ENCODE data around the gene PCYT2. TPM values are rescaled to one million over a fixed set of nuclear protein-coding genes. Genes with fewer than 3 reads are reported as not detected.

PCYT2 gene
- total and polyA plus RNA-seq, 2 donors (not counting 1 experiment from before 2014, with no cell fraction given): 33.4 to 34.9 TPM

DNA sequence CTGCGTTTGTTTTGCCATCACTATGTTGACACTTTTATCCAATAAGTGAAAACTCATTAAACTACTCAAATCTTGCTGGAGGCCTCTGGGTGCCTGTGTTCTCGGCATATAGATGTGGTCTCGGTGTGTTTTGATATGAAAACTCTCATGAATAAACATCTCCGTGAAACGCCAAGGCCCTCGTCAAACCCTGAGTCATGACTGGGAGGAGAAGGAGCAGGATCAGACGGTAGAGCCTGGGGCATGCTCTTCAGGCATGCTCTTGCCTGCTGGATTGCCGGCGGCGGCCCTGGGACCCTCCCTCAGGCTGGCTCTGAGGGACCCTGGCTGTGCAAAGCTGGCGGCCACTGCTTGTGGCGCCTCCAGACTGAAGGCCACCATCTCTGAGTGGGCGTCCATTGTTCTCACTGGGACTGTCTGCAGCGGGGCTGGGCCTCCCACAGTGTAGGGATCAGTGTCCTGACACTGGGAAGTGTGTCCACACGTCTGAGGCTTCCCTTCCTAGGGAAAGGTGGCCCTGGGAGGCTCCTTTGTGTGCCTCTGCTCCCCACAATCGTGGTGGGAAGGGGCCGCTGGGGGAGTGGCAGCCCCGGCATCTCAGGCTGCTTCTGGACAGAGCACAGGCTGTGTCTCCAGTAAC is 10.9 kb downstream of the PCYT2 start:
- ChIA-PET POLR2A (no interaction called here), CTCF (no interaction called here)
- DNase-seq (no peak), ATAC-seq (ENCODE audit: low read depth) (no peak)
- H3K4me3 ChIP-seq (ENCODE audit: control extremely low read depth in 1 of 5, extremely low read depth in 1 of 5, insufficient read depth in 1 of 5, low read depth in 2 of 5, low read length in 4 of 5): no peak overlapping the region
- no peak overlapping the region for H3K27ac ChIP-seq (ENCODE audit: low read length in 2 of 2)
- H3K4me1 ChIP-seq (ENCODE audit: control insufficient read depth in 2 of 2, insufficient read depth in 2 of 2, low read length in 2 of 2): peaks cover 6 to 15% of the 10 kb centered on the region in 2 donors
- TF ChIP-seq EZH2 (IDR thresholded peaks at IDR 0.05; ENCODE audit: borderline replicate concordance, insufficient read depth, low read depth, low read length, poor library complexity, severe bottlenecking) (no peak), CTCF (IDR thresholded peaks at IDR 0.05) (no peak)
- H3K9me3 ChIP-seq (ENCODE audit: control extremely low read depth in 1 of 3, control insufficient read depth in 2 of 3, insufficient read depth in 1 of 3, low read length in 2 of 3): no peaks in the 10 kb centered on the region
- H2AFZ ChIP-seq (ENCODE audit: insufficient read depth, low read depth, low read length, poor library complexity, severe bottlenecking): no peak overlapping the region
- no peak overlapping the region for H3K27ac Mint-ChIP-seq
- no peak overlapping the region for H3K4me3 Mint-ChIP-seq
- no peaks in the 10 kb centered on the region for H4K20me1 ChIP-seq (ENCODE audit: control insufficient read depth, insufficient read depth, low read length, poor library complexity, severe bottlenecking)
- peaks cover 7% of the 10 kb centered on the region for H3K27me3 Mint-ChIP-seq
- peaks cover 0 to 45% of the 10 kb centered on the region in 2 experiments for H3K36me3 ChIP-seq (replicated peaks in 1 of 2; ENCODE audit: control extremely low read depth in 1 of 2, control insufficient read depth in 1 of 2, extremely low read depth in 1 of 2, insufficient read depth in 2 of 2, low read length in 1 of 2)
- peaks cover 5% of the 10 kb centered on the region for H3K4me1 Mint-ChIP-seq
- peaks cover 0 to 20% (median 7%) of the 10 kb centered on the region in 4 experiments for H3K27me3 ChIP-seq (replicated peaks in 1 of 4; ENCODE audit: control extremely low read depth in 1 of 4, control insufficient read depth in 3 of 4, insufficient read depth in 4 of 4, low read length in 3 of 4)
- no peaks in the 10 kb centered on the region for H3K9me3 Mint-ChIP-seq (ENCODE audit: insufficient read depth)
- WGBS (ENCODE audit: insufficient coverage): 92% methylated on average over 14 of the region's 18 CpGs
- H3K4me2 ChIP-seq (replicated peaks; ENCODE audit: low read depth, low read length, poor library complexity, severe bottlenecking): no peak overlapping the region
- H3K79me2 ChIP-seq (ENCODE audit: control insufficient read depth, insufficient read depth, low read length): no peaks in the 10 kb centered on the region
- intact Hi-C loops (cut with micrococcal nuclease): no loop called here
- no peak overlapping the region for H3K9ac ChIP-seq (ENCODE audit: low read length)

GRCh38 chr17:81899514-81900166 is 11.6 kb downstream of the PCYT2 start:
- Mint-ChIP-seq H3K4me3 (no peak overlapping the region), H3K27me3 (peaks cover 7% of the 10 kb centered on the region), H3K27ac (no peak overlapping the region), H3K4me1 (peaks cover 5% of the 10 kb centered on the region), H3K9me3 (ENCODE audit: insufficient read depth) (no peaks in the 10 kb centered on the region)
- Histone ChIP-seq H3K4me2 (replicated peaks; ENCODE audit: low read depth, low read length, poor library complexity, severe bottlenecking) (no peak overlapping the region), H3K36me3 (replicated peaks in 1 of 2; ENCODE audit: control extremely low read depth in 1 of 2, control insufficient read depth in 1 of 2, extremely low read depth in 1 of 2, insufficient read depth in 2 of 2, low read length in 1 of 2) (peaks cover 0 to 41% of the 10 kb centered on the region in 2 experiments), H3K27ac (ENCODE audit: low read length in 2 of 2) (no peak overlapping the region), H3K79me2 (ENCODE audit: control insufficient read depth, insufficient read depth, low read length) (no peaks in the 10 kb centered on the region), H3K9me3 (ENCODE audit: control extremely low read depth in 1 of 3, control insufficient read depth in 2 of 3, insufficient read depth in 1 of 3, low read length in 2 of 3) (no peaks in the 10 kb centered on the region), H3K9ac (ENCODE audit: low read length) (no peak overlapping the region), H2AFZ (ENCODE audit: insufficient read depth, low read depth, low read length, poor library complexity, severe bottlenecking) (no peak overlapping the region), H3K27me3 (replicated peaks in 1 of 4; ENCODE audit: control extremely low read depth in 1 of 4, control insufficient read depth in 3 of 4, insufficient read depth in 4 of 4, low read length in 3 of 4) (peaks cover 0 to 20% (median 7%) of the 10 kb centered on the region in 4 experiments), H4K20me1 (ENCODE audit: control insufficient read depth, insufficient read depth, low read length, poor library complexity, severe bottlenecking) (no peaks in the 10 kb centered on the region), H3K4me1 (ENCODE audit: control insufficient read depth in 2 of 2, insufficient read depth in 2 of 2, low read length in 2 of 2) (peaks cover 6 to 15% of the 10 kb centered on the region in 2 donors), H3K4me3 (ENCODE audit: control extremely low read depth in 1 of 5, extremely low read depth in 1 of 5, insufficient read depth in 1 of 5, low read depth in 2 of 5, low read length in 4 of 5) (no peak overlapping the region)
- ATAC-seq (ENCODE audit: low read depth) (no peak), DNase-seq (no peak)
- intact Hi-C loops (cut with micrococcal nuclease): no loop called here
- no peak for TF ChIP-seq CTCF (IDR thresholded peaks at IDR 0.05)
- no peak for TF ChIP-seq EZH2 (IDR thresholded peaks at IDR 0.05; ENCODE audit: borderline replicate concordance, insufficient read depth, low read depth, low read length, poor library complexity, severe bottlenecking)
- POLR2A ChIA-PET: no interaction called here
- CTCF ChIA-PET: no interaction called here
- WGBS (ENCODE audit: insufficient coverage): 97% methylated on average over 21 of the region's 22 CpGs
